GM23248 (cell line): Measurements from ENCODE around the gene TMED9.

Experiments used
- EZH2 ChIP-seq: fragments of 200-600 bp; sonication (generic); IDR thresholded peaks from 2 replicates; pipeline ENCODE4 v1.6.1; 2018; ENCODE audit warnings: antibody characterized with exemption, mild to moderate bottlenecking; ENCODE audit not compliant: insufficient read depth, poor library complexity, severe bottlenecking
- EZH2phosphoT487 ChIP-seq: fragments of 200-600 bp; sonication (generic); IDR thresholded peaks from 2 replicates; pipeline ENCODE4 v1.6.1; 2018; ENCODE audit warnings: antibody characterized with exemption, moderate library complexity, mild to moderate bottlenecking, low read depth; ENCODE audit not compliant: insufficient read depth

- TF ChIP-seq EZH2 (no peak), EZH2phosphoT487 (no peak)
Measured at GRCh38 chr5:177592905-177593304, 902 bp downstream of the TMED9 start.
